HG03103 (cell line): ENCODE results near the gene MRPL4.

Experiments
- ATAC-seq: cut with Tn5 transposase; IDR thresholded peaks from one replicate; pipeline ENCODE4 v1.9.1; 2021; ENCODE audit warnings: low read depth; ENCODE audit not compliant: unreplicated experiment

Gene MRPL4

GRCh38 chr19:10286803-10287737, 35.1 kb downstream of the MRPL4 start, which contains the start of gene ICAM4:
Gene ICAM4 (plus strand): TSS chr19:10286955. CDS start chr19:10287013, 58 bp downstream.
- ATAC-seq = no peak

DNA sequence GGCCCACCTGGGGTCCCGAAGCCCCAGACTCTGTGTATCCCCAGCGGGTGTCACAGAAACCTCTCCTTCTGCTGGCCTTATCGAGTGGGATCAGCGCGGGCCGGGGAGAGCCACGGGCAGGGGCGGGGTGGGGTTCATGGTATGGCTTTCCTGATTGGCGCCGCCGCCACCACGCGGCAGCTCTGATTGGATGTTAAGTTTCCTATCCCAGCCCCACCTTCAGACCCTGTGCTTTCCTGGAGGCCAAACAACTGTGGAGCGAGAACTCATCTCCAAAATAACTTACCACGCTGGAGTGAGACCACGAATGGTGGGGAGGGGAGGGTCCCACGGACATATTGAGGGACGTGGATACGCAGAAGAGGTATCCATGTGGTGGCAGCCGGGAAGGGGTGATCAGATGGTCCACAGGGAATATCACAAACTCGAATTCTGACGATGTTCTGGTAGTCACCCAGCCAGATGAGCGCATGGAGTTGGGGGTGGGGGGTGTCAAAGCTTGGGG, 36.7 kb downstream of the MRPL4 start:
- ATAC-seq = no peak

- no peak for ATAC-seq
These were observed 37.3 kb downstream of the MRPL4 start for GRCh38 chr19:10289167-10289835.

GRCh38 chr19:10289836-10290356, 37.9 kb downstream of the MRPL4 start, which contains the start of gene ICAM5:
Gene ICAM5 (plus strand): TSS chr19:10289952. CDS start chr19:10290044, 92 bp downstream.
- ATAC-seq = no peak

DNA sequence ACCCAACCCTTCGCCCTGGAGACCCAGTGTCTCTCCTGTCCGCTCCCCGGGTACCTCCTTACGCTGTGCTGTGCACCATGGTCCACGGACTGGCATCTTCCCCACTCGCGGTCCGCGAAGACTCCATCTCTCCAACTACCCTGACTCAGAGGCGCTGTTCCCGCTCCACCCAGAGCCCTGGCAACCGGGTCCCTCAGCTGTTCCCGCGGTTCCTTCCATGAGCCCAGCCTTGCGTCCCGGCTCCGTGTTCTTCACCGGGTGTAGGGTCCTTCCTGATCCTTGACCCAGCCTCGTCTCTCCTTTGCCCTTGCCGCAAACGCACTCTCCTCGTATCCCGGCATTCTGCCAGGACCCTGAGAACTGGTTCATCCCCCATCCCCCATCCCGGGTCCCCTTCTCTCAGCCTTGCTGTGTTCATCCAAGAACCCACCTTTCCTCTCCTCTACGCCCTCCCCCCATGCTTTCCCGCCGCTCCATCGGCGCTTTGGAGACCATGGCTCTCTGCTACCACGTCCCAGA, 38.4 kb downstream of the MRPL4 start:
- no peak for ATAC-seq

DNA sequence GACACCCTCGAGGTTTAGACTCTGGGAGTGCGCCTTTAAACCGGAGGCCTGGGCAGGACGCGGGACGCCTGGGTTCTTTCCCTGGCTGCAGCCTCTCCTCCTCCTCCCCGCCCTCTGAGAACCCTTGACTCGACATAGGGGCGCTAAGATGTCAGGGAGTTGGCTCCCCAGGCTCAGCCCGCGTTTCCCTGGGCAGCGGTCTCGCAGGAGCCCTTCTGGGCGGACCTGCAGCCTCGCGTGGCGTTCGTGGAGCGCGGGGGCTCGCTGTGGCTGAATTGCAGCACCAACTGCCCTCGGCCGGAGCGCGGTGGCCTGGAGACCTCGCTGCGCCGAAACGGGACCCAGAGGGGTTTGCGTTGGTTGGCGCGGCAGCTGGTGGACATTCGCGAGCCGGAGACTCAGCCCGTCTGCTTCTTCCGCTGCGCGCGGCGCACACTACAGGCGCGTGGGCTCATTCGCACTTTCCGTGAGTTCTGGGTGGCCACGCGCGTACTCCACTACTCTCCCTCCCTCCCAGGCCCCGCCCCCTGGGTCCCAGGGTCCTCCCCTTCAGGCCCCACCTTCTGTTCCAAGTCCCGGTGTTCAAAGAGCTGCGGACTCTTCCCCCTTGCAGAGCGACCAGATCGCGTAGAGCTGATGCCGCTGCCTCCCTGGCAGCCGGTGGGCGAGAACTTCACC, 39.0 kb downstream of the MRPL4 start:
- ATAC-seq = no peak

DNA sequence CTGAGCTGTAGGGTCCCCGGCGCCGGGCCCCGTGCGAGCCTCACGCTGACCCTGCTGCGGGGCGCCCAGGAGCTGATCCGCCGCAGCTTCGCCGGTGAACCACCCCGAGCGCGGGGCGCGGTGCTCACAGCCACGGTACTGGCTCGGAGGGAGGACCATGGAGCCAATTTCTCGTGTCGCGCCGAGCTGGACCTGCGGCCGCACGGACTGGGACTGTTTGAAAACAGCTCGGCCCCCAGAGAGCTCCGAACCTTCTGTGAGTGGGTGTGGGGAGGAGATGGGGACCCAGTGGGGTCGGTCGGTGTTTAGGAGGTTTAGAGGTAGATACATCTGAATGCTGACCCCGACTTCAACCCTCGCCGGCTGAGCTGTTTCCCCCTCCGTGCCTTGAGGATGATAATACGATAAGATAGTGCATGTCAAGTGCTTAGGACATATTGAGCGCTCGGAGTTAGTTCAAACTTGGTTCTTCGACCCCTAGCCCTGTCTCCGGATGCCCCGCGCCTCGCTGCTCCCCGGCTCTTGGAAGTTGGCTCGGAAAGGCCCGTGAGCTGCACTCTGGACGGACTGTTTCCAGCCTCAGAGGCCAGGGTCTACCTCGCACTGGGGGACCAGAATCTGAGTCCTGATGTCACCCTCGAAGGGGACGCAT, 39.7 kb downstream of the MRPL4 start:
- no peak for ATAC-seq

GRCh38 chr19:10292206-10292788, 40.3 kb downstream of the MRPL4 start:
- no peak for ATAC-seq

- no peak for ATAC-seq
These were observed 41.0 kb downstream of the MRPL4 start for GRCh38 chr19:10292789-10293636.

GRCh38 chr19:10293637-10294367, 41.8 kb downstream of the MRPL4 start:
- no peak for ATAC-seq

- no peak for ATAC-seq
These were observed 42.3 kb downstream of the MRPL4 start for GRCh38 chr19:10294368-10294697.

- no peak for ATAC-seq
These were observed 43.4 kb downstream of the MRPL4 start for GRCh38 chr19:10295305-10295846.

- ATAC-seq = no peak
These were observed 44.0 kb downstream of the MRPL4 start for GRCh38 chr19:10295847-10296591.

DNA sequence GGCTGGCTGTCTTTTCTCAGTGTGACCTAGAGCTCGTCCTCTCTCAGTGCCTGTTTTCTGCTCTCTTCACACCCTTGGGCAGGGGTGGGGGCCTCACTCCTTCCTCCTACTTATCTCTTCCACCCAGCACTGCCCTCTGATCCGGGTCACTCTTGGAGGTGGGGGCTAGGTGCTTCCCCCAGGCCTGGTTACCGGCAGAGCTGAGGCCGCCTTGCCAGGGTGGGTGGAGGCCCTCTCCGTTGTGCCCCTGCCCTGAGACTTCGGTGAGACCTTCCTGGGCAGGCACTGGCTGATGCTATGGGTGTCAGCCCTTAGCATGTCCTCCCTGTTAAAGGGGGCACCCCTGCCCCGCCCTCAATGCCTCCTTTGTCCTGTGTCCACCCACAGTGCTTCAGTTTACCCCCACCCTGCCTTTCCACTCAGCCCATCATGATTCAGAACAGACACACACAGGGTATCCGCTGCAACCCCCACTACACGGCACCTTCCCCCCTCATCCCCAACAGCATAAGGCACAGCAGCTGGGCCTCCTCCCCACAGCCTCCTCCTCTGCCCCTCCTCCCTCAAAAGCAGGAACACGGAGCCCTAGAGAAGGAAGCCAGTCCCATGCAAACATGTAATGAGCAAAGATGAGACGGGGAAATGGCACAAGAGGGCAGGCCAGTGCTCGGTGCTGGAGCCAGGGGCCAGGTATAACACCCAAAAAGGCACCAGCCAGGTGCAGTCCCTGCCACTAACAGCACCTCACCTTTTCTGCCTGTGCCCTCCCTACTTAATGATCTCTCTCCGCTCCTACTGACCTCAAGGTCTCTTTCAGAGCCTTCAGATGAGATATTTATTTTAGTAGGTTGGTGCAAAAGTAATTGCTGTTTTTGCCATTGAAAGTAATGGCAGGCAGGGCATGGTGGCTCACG, 47.8 kb downstream of the MRPL4 start:
- no peak for ATAC-seq

GRCh38 chr19:10305139-10305806, 53.3 kb downstream of the MRPL4 start:
- no peak for ATAC-seq

- no peak for ATAC-seq
These were observed 54.3 kb downstream of the MRPL4 start for GRCh38 chr19:10306327-10306726.
